H9 (cell line): ENCODE results near the gene ALKAL2. TPM values are rescaled to one million over a fixed set of nuclear protein-coding genes. Genes with fewer than 3 reads are reported as not detected.

Source experiments
- DNase-seq: peaks from one replicate; pipeline ENCODE4 v3.0.0-alpha.2; 2017
- H2AFZ ChIP-seq: one replicate; pipeline ENCODE4 v1.6.1; 2013; ENCODE audit warnings: mild to moderate bottlenecking, low read length, control low read depth, moderate library complexity
- H2AK5ac ChIP-seq: 2 replicates; pipeline ENCODE4 v1.6.1; 2013; ENCODE audit warnings: low read length, control low read depth, mixed read lengths; ENCODE audit not compliant: insufficient read length
- H2BK120ac ChIP-seq: one replicate; pipeline ENCODE4 v1.6.1; 2013; ENCODE audit warnings: low read depth, mild to moderate bottlenecking, low read length, control low read depth, inconsistent platforms; ENCODE audit not compliant: poor library complexity, severe bottlenecking
- H2BK12ac ChIP-seq: 2 replicates; pipeline ENCODE4 v1.6.1; 2013; ENCODE audit warnings: low read length, control low read depth, mixed read lengths, low read depth; ENCODE audit not compliant: insufficient read length
- H2BK15ac ChIP-seq: 2 replicates; pipeline ENCODE4 v1.6.1; 2013; ENCODE audit warnings: low read depth, low read length, control low read depth
- H2BK20ac ChIP-seq: one replicate; pipeline ENCODE4 v1.6.1; 2013; ENCODE audit warnings: low read depth, mild to moderate bottlenecking, low read length, control low read depth, inconsistent platforms; ENCODE audit not compliant: poor library complexity, severe bottlenecking
- H2BK5ac ChIP-seq: 2 replicates; pipeline ENCODE4 v1.6.1; 2013; ENCODE audit warnings: low read length, control low read depth, mixed read lengths; ENCODE audit not compliant: insufficient read length
- H3K14ac ChIP-seq: 2 replicates; pipeline ENCODE4 v1.6.1; 2013; ENCODE audit warnings: low read length, control low read depth; ENCODE audit not compliant: insufficient read depth
- H3K18ac ChIP-seq: 2 replicates; pipeline ENCODE4 v1.6.1; 2013; ENCODE audit warnings: low read depth, mild to moderate bottlenecking, mixed read lengths, low read length, control low read depth; ENCODE audit not compliant: insufficient read length
- H3K23ac ChIP-seq: 2 replicates; pipeline ENCODE4 v1.6.1; 2013; ENCODE audit warnings: low read length, control low read depth, mixed read lengths, low read depth; ENCODE audit not compliant: insufficient read length
- H3K23me2 ChIP-seq: 2 replicates; pipeline ENCODE4 v1.6.1; 2013; ENCODE audit warnings: low read depth, mild to moderate bottlenecking, mixed read lengths, low read length, control low read depth; ENCODE audit not compliant: insufficient read length, poor library complexity, severe bottlenecking
- H3K27ac ChIP-seq: 2 replicates; pipeline ENCODE4 v1.5.1; 2013; ENCODE audit warnings: low read length, control low read depth, mixed read lengths, low read depth; ENCODE audit not compliant: insufficient read length
- H3K27me3 ChIP-seq: 2 replicates; pipeline ENCODE4 v1.6.1; 2013; ENCODE audit warnings: low read length, control low read depth, inconsistent platforms; ENCODE audit not compliant: insufficient read depth
- H3K4ac ChIP-seq: 2 replicates; pipeline ENCODE4 v1.6.1; 2013; ENCODE audit warnings: low read depth, mild to moderate bottlenecking, control low read depth, inconsistent platforms, low read length, moderate library complexity
- H3K4me1 ChIP-seq: 2 replicates; pipeline ENCODE4 v1.6.1; 2013; ENCODE audit warnings: low read length, control low read depth, inconsistent platforms; ENCODE audit not compliant: insufficient read depth
- H3K4me2 ChIP-seq: 2 replicates; pipeline ENCODE4 v1.6.1; 2013; ENCODE audit warnings: low read length, control low read depth, mixed read lengths; ENCODE audit not compliant: insufficient read length, insufficient read depth
- H3K56ac ChIP-seq: 2 replicates; pipeline ENCODE4 v1.6.1; 2013; ENCODE audit warnings: low read depth, mild to moderate bottlenecking, mixed read lengths, low read length, control low read depth; ENCODE audit not compliant: insufficient read length
- H3K79me1 ChIP-seq: 2 replicates; pipeline ENCODE4 v1.6.1; 2013; ENCODE audit warnings: low read depth, mild to moderate bottlenecking, moderate library complexity, low read length, control low read depth, inconsistent platforms; ENCODE audit not compliant: insufficient read depth, poor library complexity, severe bottlenecking
- H3K79me2 ChIP-seq: 2 replicates; pipeline ENCODE4 v1.6.1; 2013; ENCODE audit warnings: low read length, control low read depth, inconsistent platforms; ENCODE audit not compliant: insufficient read depth
- H3K9ac ChIP-seq: 2 replicates; pipeline ENCODE4 v1.6.1; 2013; ENCODE audit warnings: low read length, control low read depth, mixed read lengths; ENCODE audit not compliant: insufficient read length; ENCODE audit errors: extremely low read depth
- H3K9me3 ChIP-seq: one replicate; pipeline ENCODE4 v1.6.1; 2013; ENCODE audit warnings: low read depth, low read length, inconsistent platforms; ENCODE audit not compliant: control insufficient read depth
- H3T11ph ChIP-seq: one replicate; pipeline ENCODE4 v1.6.1; 2013; ENCODE audit warnings: mild to moderate bottlenecking, low read length, control low read depth, inconsistent platforms
- H4K20me1 ChIP-seq: one replicate; pipeline ENCODE4 v1.6.1; 2013; ENCODE audit not compliant: control insufficient read depth, insufficient read length, insufficient read depth
- H4K5ac ChIP-seq: 2 replicates; pipeline ENCODE4 v1.6.1; 2013; ENCODE audit warnings: low read depth, mild to moderate bottlenecking, mixed read lengths, low read length, control low read depth; ENCODE audit not compliant: insufficient read length
- H4K8ac ChIP-seq: replicated peaks from 2 replicates; pipeline ENCODE4 v1.6.1; 2013; ENCODE audit warnings: low read length, control low read depth, mixed read lengths, low read depth; ENCODE audit not compliant: insufficient read length
- H4K91ac ChIP-seq: 2 replicates; pipeline ENCODE4 v1.6.1; 2013; ENCODE audit warnings: low read depth, mild to moderate bottlenecking, moderate library complexity, mixed read lengths, low read length, control low read depth; ENCODE audit not compliant: insufficient read length
- H3K27ac Mint-ChIP-seq, 3 experiments: 2 replicates in 2 of 3; 3 replicates in 1 of 3; pipeline ENCODE4 v1.8.0; 2020 to 2021; ENCODE audit warnings: mixed read lengths in 3 of 3, mild to moderate bottlenecking in 1 of 3, moderate library complexity in 1 of 3
- H3K27me3 Mint-ChIP-seq: 2 replicates; pipeline ENCODE4 v1.8.0; 2021; ENCODE audit warnings: low read depth, mild to moderate bottlenecking, moderate library complexity, mixed read lengths
- H3K36me3 Mint-ChIP-seq, 3 experiments: 2 replicates in 2 of 3; 3 replicates in 1 of 3; pipeline ENCODE4 v1.8.0; 2020 to 2021; ENCODE audit warnings: low read depth in 3 of 3, mixed read lengths in 3 of 3; ENCODE audit not compliant: insufficient read depth in 1 of 3
- H3K4me1 Mint-ChIP-seq, 2 experiments: 2 replicates each; pipeline ENCODE4 v1.8.0; 2020; ENCODE audit warnings: mixed read lengths in 2 of 2
- H3K4me3 Mint-ChIP-seq, 2 experiments: 2 replicates in 1 of 2; 3 replicates in 1 of 2; pipeline ENCODE4 v1.8.0; 2020 to 2021; ENCODE audit warnings: mild to moderate bottlenecking in 2 of 2, mixed read lengths in 2 of 2, moderate library complexity in 1 of 2
- H3K9me3 Mint-ChIP-seq, 2 experiments: 2 replicates in 1 of 2; 3 replicates in 1 of 2; pipeline ENCODE4 v1.8.0; 2020; ENCODE audit warnings: mild to moderate bottlenecking in 2 of 2, mixed read lengths in 2 of 2, moderate library complexity in 1 of 2
- WGBS: extraction: QIAGEN DNeasy Blood & Tissue Kit; methylation state at CpG from one replicate; pipeline ENCODE4 v1.1.7; 2013; ENCODE audit warnings: missing lambda C conversion rate, low lambda C conversion rate, mixed read lengths; ENCODE audit not compliant: insufficient read length; ENCODE audit errors: extremely low coverage; 5-methylcytosine and 5-hydroxymethylcytosine counted together
- total RNA-seq: library from RNA; stranded (reverse); gene quantifications from 2 replicates; pipeline ENCODE4 v1.2.1, GENCODE V29; 2021
- TF ChIP-seq, protein P1 (sequence below): fragments of 200-600 bp; sonication (generic); conservative IDR thresholded peaks from 3 replicates; pipeline ENCODE4 v1.8.0; 2021; ENCODE audit warnings: antibody characterized with exemption, mild to moderate bottlenecking

ALKAL2 gene
- total RNA-seq, 1 experiment from 2014 or later, result 0.48 TPM

- H3K27ac ChIP-seq, result no peak overlapping the region
- H2BK20ac ChIP-seq, result no peak overlapping the region
- H3K23ac ChIP-seq, result no peak overlapping the region
- no peak overlapping the region for H4K8ac ChIP-seq
- H3T11ph ChIP-seq, result no peak overlapping the region
- no peak overlapping the region for H2BK120ac ChIP-seq
- H3K14ac ChIP-seq, result no peak overlapping the region
- no peaks in the 10 kb centered on the region for H3K79me1 ChIP-seq
- TF ChIP-seq, protein P1, sequence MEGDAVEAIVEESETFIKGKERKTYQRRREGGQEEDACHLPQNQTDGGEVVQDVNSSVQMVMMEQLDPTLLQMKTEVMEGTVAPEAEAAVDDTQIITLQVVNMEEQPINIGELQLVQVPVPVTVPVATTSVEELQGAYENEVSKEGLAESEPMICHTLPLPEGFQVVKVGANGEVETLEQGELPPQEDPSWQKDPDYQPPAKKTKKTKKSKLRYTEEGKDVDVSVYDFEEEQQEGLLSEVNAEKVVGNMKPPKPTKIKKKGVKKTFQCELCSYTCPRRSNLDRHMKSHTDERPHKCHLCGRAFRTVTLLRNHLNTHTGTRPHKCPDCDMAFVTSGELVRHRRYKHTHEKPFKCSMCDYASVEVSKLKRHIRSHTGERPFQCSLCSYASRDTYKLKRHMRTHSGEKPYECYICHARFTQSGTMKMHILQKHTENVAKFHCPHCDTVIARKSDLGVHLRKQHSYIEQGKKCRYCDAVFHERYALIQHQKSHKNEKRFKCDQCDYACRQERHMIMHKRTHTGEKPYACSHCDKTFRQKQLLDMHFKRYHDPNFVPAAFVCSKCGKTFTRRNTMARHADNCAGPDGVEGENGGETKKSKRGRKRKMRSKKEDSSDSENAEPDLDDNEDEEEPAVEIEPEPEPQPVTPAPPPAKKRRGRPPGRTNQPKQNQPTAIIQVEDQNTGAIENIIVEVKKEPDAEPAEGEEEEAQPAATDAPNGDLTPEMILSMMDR, result no peak
- H3K9ac ChIP-seq, result no peak overlapping the region
- no peak overlapping the region for H2BK15ac ChIP-seq
- H4K91ac ChIP-seq, result no peak overlapping the region
- no peaks in the 10 kb centered on the region for H3K79me2 ChIP-seq
- no peaks in the 10 kb centered on the region for H4K20me1 ChIP-seq
- H3K9me3 ChIP-seq, result no peaks in the 10 kb centered on the region
- no peak overlapping the region for H3K4me2 ChIP-seq
- no CpG with 5 or more reads among the region's 3 CpGs for WGBS
- DNase-seq, result no peak
- no peak overlapping the region for H2BK12ac ChIP-seq
- H2AFZ ChIP-seq, result no peak overlapping the region
- Mint-ChIP-seq H3K4me1 (peaks cover 0 to 15% of the 10 kb centered on the region in 2 experiments; a peak in 2 of 4 replicates), H3K27ac (no peak overlapping the region), H3K4me3 (no peak overlapping the region), H3K9me3 (peaks cover 28 to 36% of the 10 kb centered on the region in 2 experiments), H3K27me3 (peaks cover 11% of the 10 kb centered on the region), H3K36me3 (peaks cover 29 to 54% (median 40%) of the 10 kb centered on the region in 3 experiments)
- no peak overlapping the region for H3K56ac ChIP-seq
- no peak overlapping the region for H2BK5ac ChIP-seq
- no peak overlapping the region for H4K5ac ChIP-seq
- peaks cover 8% of the 10 kb centered on the region for H3K23me2 ChIP-seq
- H2AK5ac ChIP-seq, result no peak overlapping the region
- H3K4ac ChIP-seq, result no peak overlapping the region
- H3K18ac ChIP-seq, result no peak overlapping the region
- no peaks in the 10 kb centered on the region for H3K27me3 ChIP-seq
- H3K4me1 ChIP-seq, result no peaks in the 10 kb centered on the region
Measured at GRCh38 chr2:258933-259332, 29.0 kb downstream of the ALKAL2 start.
